Karpas-422 (cell line): ENCODE measurements around the gene WWOX. TPM values are rescaled to one million over a fixed set of nuclear protein-coding genes. Genes with fewer than 3 reads are reported as not detected.
"Not testable (repeated sequence)": the region's sequence is repeated elsewhere in the genome, so short reads cannot be mapped to it uniquely, and the experiment has no call there.

Source experiments
- DNase-seq: peaks from one replicate; pipeline ENCODE4 v3.0.0-alpha.2; 2015
- H2AFZ ChIP-seq: fragments of 200-600 bp; sonication (generic); 2 replicates; pipeline ENCODE4 v1.6.1; 2014; ENCODE audit warnings: antibody characterized with exemption, low read length, mixed read lengths
- H3K27ac ChIP-seq: fragments of 200-600 bp; sonication (generic); 2 replicates; pipeline ENCODE4 v1.5.1; 2014; ENCODE audit warnings: mild to moderate bottlenecking, low read length, moderate library complexity
- H3K27me3 ChIP-seq: fragments of 200-600 bp; sonication (generic); 2 replicates; pipeline ENCODE4 v1.6.1; 2014; ENCODE audit warnings: low read length, mixed read lengths
- H3K36me3 ChIP-seq: fragments of 200-600 bp; sonication (generic); 2 replicates; pipeline ENCODE4 v1.6.1; 2014; ENCODE audit warnings: low read length, mixed read lengths; ENCODE audit not compliant: insufficient read depth
- H3K4me1 ChIP-seq: fragments of 200-600 bp; sonication (generic); 2 replicates; pipeline ENCODE4 v1.6.1; 2014; ENCODE audit warnings: mild to moderate bottlenecking, low read length, mixed read lengths
- H3K4me2 ChIP-seq: fragments of 200-600 bp; sonication (generic); 2 replicates; pipeline ENCODE4 v1.6.1; 2014; ENCODE audit warnings: low read length, low read depth, mild to moderate bottlenecking; ENCODE audit not compliant: poor library complexity, severe bottlenecking
- H3K4me3 ChIP-seq: fragments of 200-600 bp; sonication (generic); 2 replicates; pipeline ENCODE4 v1.5.1; 2014; ENCODE audit warnings: mild to moderate bottlenecking, antibody characterized with exemption, low read length, mixed read lengths
- H3K79me2 ChIP-seq: fragments of 200-600 bp; sonication (generic); 2 replicates; pipeline ENCODE4 v1.6.1; 2014; ENCODE audit warnings: mild to moderate bottlenecking, low read length, mixed read lengths
- H3K9ac ChIP-seq: fragments of 200-600 bp; sonication (generic); 2 replicates; pipeline ENCODE4 v1.6.0; 2014; ENCODE audit warnings: low read length
- H3K9me2 ChIP-seq: fragments of 200-600 bp; sonication (generic), shearing (Covaris generic); replicated peaks from 2 replicates; pipeline ENCODE4 v1.6.0; 2014; ENCODE audit warnings: mild to moderate bottlenecking, low read length, moderate library complexity; ENCODE audit not compliant: insufficient read depth
- H3K9me3 ChIP-seq: fragments of 300-700, 200-600 bp; sonication (generic); 2 replicates; pipeline ENCODE4 v1.6.1; 2014; ENCODE audit warnings: low read length, mixed read lengths
- H4K20me1 ChIP-seq: fragments of 200-600 bp; sonication (generic); 2 replicates; pipeline ENCODE4 v1.6.1; 2014; ENCODE audit warnings: mild to moderate bottlenecking, antibody characterized with exemption, low read length, low read depth; ENCODE audit not compliant: insufficient read depth
- total RNA-seq: library from RNA; depleted of rRNA; stranded (reverse); fragments of >200 nt; shearing (Covaris generic); gene quantifications from 2 replicates; pipeline ENCODE4 v1.2.3, GENCODE V29; 2014; ENCODE audit warnings: low replicate concordance

WWOX gene
- total RNA-seq, 1 experiment from 2014 or later: 66.2 TPM

DNA sequence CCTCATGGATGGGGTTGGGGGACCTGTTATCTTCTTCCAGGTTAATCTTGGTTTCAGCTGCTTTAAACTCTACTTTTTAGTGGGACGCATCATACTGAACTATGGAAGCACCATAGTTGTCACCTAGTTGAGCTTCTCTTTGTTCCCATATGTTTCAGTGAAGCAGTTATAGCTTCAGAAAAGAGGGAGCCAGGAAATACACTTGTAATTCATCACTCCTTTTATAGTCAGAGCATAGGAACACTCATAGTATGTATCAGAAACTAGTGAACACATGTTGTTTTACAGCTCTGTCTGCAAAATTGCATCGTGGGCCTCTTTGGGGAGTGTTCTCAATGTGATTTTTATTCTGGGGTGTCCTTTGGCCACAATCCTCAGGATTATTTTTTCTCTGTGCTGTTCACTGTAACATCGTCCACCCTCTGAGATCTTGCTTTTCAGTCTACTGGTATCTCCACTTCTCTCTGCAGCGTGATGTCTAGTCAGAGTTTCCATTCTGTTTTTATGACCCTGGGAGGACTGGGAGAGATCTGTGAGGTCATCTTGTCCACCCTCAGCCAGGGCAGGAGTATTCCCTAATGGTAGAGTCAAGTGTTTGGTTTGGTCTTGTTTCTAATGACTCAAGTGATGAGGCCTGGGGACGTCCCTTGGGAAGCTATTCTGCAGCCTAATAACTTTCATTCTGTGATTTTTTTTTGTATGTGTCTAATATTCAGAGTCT lies 585.4 kb downstream of the WWOX start:
- no peak overlapping the region for H2AFZ ChIP-seq
- H4K20me1 ChIP-seq: no peaks in the 10 kb centered on the region
- no peaks in the 10 kb centered on the region for H3K9me2 ChIP-seq
- DNase-seq: no peak
- H3K9ac ChIP-seq: no peak overlapping the region
- H3K79me2 ChIP-seq: no peaks in the 10 kb centered on the region
- peaks cover 11% of the 10 kb centered on the region for H3K9me3 ChIP-seq
- H3K4me1 ChIP-seq: no peaks in the 10 kb centered on the region
- H3K36me3 ChIP-seq: no peaks in the 10 kb centered on the region
- H3K4me2 ChIP-seq: no peak overlapping the region
- H3K27ac ChIP-seq: no peak overlapping the region
- H3K27me3 ChIP-seq: no peaks in the 10 kb centered on the region
- H3K4me3 ChIP-seq: no peak overlapping the region

DNA sequence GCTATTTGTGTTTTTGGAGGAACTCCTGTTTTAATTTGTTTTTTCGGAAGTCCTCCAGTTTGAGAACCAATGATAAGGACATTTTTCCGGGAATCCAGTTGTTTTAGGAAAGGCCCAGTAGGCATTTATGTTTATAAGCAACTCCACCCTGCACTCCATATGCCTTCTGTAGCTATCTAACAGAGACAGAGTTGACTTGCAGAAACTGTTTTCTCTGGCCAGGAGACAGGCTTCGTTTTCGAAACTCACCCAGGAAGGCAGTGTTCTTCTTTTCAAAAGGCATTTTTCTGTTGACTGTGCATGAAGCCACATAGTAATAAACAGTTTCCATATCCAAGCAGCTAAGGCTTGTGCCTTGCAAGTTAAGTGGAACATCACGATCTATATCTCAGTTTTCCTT lies 587.1 kb downstream of the WWOX start:
- no peaks in the 10 kb centered on the region for H3K36me3 ChIP-seq
- H3K27me3 ChIP-seq: no peaks in the 10 kb centered on the region
- H3K27ac ChIP-seq: no peak overlapping the region
- peaks cover 14% of the 10 kb centered on the region for H3K9me3 ChIP-seq
- no peak overlapping the region for H3K9ac ChIP-seq
- H3K4me2 ChIP-seq: no peak overlapping the region
- no peaks in the 10 kb centered on the region for H3K9me2 ChIP-seq
- no peak overlapping the region for H3K4me3 ChIP-seq
- no peak for DNase-seq
- H4K20me1 ChIP-seq: no peaks in the 10 kb centered on the region
- H3K79me2 ChIP-seq: no peaks in the 10 kb centered on the region
- no peaks in the 10 kb centered on the region for H3K4me1 ChIP-seq
- H2AFZ ChIP-seq: no peak overlapping the region

DNA sequence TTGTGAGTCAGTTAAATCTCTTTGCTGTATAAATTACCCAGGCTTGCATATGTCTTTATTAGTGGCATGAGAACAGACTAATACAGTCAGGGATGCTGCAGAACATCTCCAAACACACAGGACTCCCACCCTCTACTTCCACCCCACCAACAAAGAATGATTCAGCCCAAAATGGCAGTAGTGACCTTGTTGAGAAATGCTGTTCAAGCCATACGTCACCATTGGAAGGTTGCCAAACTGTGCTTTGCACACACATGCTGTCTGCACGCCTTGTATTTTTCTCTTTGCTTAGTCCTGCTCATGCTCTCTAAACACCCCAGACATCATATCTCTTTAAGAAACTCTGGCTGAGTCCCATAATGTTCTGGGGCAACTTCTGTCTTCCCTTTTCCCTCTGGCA lies 589.6 kb downstream of the WWOX start:
- Histone ChIP-seq H4K20me1 (no peaks in the 10 kb centered on the region), H3K27me3 (no peaks in the 10 kb centered on the region), H3K4me1 (no peaks in the 10 kb centered on the region), H3K4me2 (no peak overlapping the region), H3K9me3 (peaks cover 14% of the 10 kb centered on the region), H3K4me3 (no peak overlapping the region), H2AFZ (no peak overlapping the region), H3K79me2 (no peaks in the 10 kb centered on the region), H3K27ac (no peak overlapping the region), H3K9ac (no peak overlapping the region), H3K9me2 (no peaks in the 10 kb centered on the region), H3K36me3 (no peaks in the 10 kb centered on the region)
- DNase-seq: no peak

DNA sequence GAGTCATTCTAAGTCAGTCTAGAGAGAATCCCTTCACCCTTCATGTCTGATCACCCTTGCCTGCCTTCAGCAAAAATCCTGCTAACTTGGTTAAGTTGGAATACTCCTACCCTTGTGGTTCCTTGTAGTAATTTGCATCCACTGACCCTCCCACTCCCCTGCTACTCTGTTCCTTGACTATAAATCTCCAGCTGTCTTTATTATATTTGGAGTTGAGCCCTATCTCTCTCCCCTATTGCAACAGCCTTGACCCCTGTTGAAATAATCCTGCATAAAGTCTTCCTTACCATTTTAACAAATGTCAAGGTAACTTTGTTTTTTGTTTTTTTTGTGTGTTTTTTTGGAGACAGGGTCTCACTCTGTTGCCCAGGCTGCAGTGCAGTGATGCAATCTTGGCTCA lies 590.1 kb downstream of the WWOX start:
- Histone ChIP-seq H4K20me1 (no peaks in the 10 kb centered on the region), H3K79me2 (no peaks in the 10 kb centered on the region), H3K4me1 (no peaks in the 10 kb centered on the region), H3K4me3 (no peak overlapping the region), H3K27ac (no peak overlapping the region), H3K9ac (no peak overlapping the region), H2AFZ (no peak overlapping the region), H3K9me3 (peaks cover 14% of the 10 kb centered on the region), H3K27me3 (no peaks in the 10 kb centered on the region), H3K9me2 (no peaks in the 10 kb centered on the region), H3K36me3 (no peaks in the 10 kb centered on the region), H3K4me2 (no peak overlapping the region)
- DNase-seq: no peak

DNA sequence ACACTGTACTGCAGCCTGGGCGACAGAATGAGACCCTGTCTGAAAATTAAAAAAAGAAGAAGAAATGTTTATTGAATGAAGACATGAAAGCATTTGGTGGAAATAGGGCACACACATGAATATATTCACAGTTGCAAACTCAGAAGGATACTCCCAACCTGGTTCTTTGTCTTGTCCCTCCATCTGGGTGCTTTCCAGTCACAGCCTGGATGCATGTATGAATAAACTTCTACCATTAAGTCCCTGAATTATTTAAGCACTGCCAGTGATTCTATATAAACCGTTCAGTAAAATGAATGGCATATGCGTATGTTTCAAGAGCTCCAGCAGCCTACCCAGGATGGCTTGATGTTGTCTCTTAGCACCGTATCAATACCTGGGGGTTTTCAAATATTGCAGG lies 591.1 kb downstream of the WWOX start:
- no peak overlapping the region for H2AFZ ChIP-seq
- H3K4me2 ChIP-seq: no peak overlapping the region
- H4K20me1 ChIP-seq: no peaks in the 10 kb centered on the region
- H3K27me3 ChIP-seq: no peaks in the 10 kb centered on the region
- H3K9me3 ChIP-seq: peaks cover 10% of the 10 kb centered on the region
- no peak overlapping the region for H3K27ac ChIP-seq
- H3K4me1 ChIP-seq: no peaks in the 10 kb centered on the region
- H3K79me2 ChIP-seq: no peaks in the 10 kb centered on the region
- DNase-seq: no peak
- no peak overlapping the region for H3K4me3 ChIP-seq
- no peaks in the 10 kb centered on the region for H3K9me2 ChIP-seq
- H3K36me3 ChIP-seq: no peaks in the 10 kb centered on the region
- no peak overlapping the region for H3K9ac ChIP-seq

DNA sequence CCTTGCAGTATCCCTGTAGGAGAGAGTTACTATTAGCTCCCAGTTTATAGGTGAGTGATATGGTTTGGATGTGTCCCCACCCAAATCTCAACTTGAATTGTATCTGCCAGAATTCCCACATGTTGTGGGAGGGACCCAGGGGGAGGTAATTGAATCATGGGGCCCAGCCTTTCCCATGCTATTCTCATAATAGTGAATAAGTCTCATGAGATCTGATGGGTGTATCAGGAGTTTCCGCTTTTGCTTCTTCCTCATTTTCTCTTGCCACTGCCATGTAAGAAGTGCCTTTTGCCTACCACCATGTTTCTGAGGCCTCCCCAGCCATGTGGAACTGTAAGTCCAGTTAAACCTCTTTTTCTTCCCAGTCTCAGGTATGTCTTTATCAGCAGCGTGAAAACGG lies 592.3 kb downstream of the WWOX start:
- H3K9me3 ChIP-seq: peaks cover 13% of the 10 kb centered on the region
- DNase-seq, H3K36me3 ChIP-seq, H2AFZ ChIP-seq, H3K79me2 ChIP-seq, H3K4me2 ChIP-seq, H3K9ac ChIP-seq, H3K27me3 ChIP-seq, H3K27ac ChIP-seq, H3K4me3 ChIP-seq, H3K4me1 ChIP-seq, H3K9me2 ChIP-seq, H4K20me1 ChIP-seq: not testable (repeated sequence)

DNA sequence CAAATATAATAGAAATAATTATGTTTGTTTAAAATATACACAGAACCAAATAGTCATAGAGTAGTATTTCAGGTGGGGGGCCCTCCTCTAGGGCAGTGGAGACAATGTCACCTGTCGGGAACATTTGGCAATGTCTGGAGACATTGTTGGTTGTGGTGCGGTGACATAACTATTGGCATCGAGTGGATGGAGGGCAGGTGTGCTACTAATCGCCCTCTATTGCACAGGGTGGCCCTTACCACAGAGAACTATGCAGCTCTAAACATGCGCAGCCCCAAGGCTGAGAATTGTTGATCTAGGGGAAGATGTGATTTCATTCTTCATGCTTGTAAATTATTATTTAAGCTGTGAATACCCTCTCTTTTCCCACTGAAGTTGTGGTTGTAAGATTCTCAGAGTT lies 594.0 kb downstream of the WWOX start:
- Histone ChIP-seq H3K79me2 (no peaks in the 10 kb centered on the region), H3K4me3 (no peak overlapping the region), H3K9me3 (peaks cover 9% of the 10 kb centered on the region; the same call in 1 of the 2 replicates), H3K4me2 (no peak overlapping the region), H3K9ac (no peak overlapping the region), H4K20me1 (no peaks in the 10 kb centered on the region), H3K36me3 (no peaks in the 10 kb centered on the region), H2AFZ (no peak overlapping the region), H3K9me2 (no peaks in the 10 kb centered on the region), H3K27ac (no peak overlapping the region), H3K4me1 (no peaks in the 10 kb centered on the region), H3K27me3 (no peaks in the 10 kb centered on the region)
- DNase-seq: no peak

DNA sequence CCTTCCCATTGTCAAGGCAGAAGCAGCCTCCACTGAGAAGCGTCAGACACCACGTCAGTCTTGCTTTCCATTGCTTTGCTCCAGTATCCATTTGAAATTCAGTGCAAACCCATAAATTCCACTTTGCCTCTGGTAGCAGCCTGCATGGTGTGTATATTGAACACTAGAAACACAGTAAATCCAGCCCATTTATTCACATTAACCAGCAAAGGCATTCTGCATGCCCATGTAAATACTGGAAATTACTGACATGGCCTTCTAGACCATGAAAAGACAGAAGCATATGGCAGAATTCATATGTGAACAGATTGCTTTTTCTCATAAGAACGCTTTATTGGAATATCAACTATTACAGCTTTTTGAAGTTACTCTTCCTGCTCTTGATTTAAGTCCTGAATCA lies 595.0 kb downstream of the WWOX start:
- Histone ChIP-seq H3K4me1 (no peaks in the 10 kb centered on the region), H3K4me2 (no peak overlapping the region), H2AFZ (no peak overlapping the region), H3K27me3 (no peaks in the 10 kb centered on the region), H3K4me3 (no peak overlapping the region), H3K36me3 (no peaks in the 10 kb centered on the region), H3K9me2 (no peaks in the 10 kb centered on the region), H3K9me3 (peaks cover 9% of the 10 kb centered on the region; the same call in 1 of the 2 replicates), H3K9ac (no peak overlapping the region), H4K20me1 (no peaks in the 10 kb centered on the region), H3K79me2 (no peaks in the 10 kb centered on the region), H3K27ac (no peak overlapping the region)
- DNase-seq: no peak
